IgD-negative memory B cell (primary cell): ENCODE results near the gene KRTAP5-3. TPM values are rescaled to one million over a fixed set of nuclear protein-coding genes. Genes with fewer than 3 reads are reported as not detected.
A peak's percentile ranks its signal among the peaks of the same experiment; 100 is the strongest.
"Not testable (repeated sequence)": the region's sequence is repeated elsewhere in the genome, so short reads cannot be mapped to it uniquely, and the experiment has no call there.

Experiments used
- H3K27ac Mint-ChIP-seq, 3 donors: one replicate each; pipeline ENCODE4 v1.8.0; 2020 to 2022; ENCODE audit warnings: mild to moderate bottlenecking in 3 of 3, mixed read lengths in 3 of 3, moderate library complexity in 1 of 3
- H3K27me3 Mint-ChIP-seq: one replicate; pipeline ENCODE4 v1.8.0; 2021; ENCODE audit warnings: mixed read lengths
- H3K36me3 Mint-ChIP-seq: one replicate; pipeline ENCODE4 v1.8.0; 2020; ENCODE audit warnings: mild to moderate bottlenecking, mixed read lengths
- H3K4me1 Mint-ChIP-seq, 3 donors: one replicate each; pipeline ENCODE4 v1.8.0; 2020 to 2022; ENCODE audit warnings: mixed read lengths in 3 of 3, mild to moderate bottlenecking in 1 of 3
- H3K4me3 Mint-ChIP-seq, 4 donors: one replicate each; pipeline ENCODE4 v1.8.0; 2020 to 2022; ENCODE audit warnings: mild to moderate bottlenecking in 4 of 4, mixed read lengths in 4 of 4, moderate library complexity in 3 of 4
- H3K9me3 Mint-ChIP-seq, 3 donors: one replicate each; pipeline ENCODE4 v1.8.0; 2020 to 2021; ENCODE audit warnings: mixed read lengths in 3 of 3, mild to moderate bottlenecking in 1 of 3
- polyA plus RNA-seq: library from polyadenylated mRNA; unstranded; fragments of 300-500 nt; fragmentation: Illumina TruSeq; gene quantifications from one replicate; pipeline ENCODE4 v1.2.3, GENCODE V29; 2021

Gene KRTAP5-3
- polyA plus RNA-seq, 1 donor from 2014 or later: not detected

DNA sequence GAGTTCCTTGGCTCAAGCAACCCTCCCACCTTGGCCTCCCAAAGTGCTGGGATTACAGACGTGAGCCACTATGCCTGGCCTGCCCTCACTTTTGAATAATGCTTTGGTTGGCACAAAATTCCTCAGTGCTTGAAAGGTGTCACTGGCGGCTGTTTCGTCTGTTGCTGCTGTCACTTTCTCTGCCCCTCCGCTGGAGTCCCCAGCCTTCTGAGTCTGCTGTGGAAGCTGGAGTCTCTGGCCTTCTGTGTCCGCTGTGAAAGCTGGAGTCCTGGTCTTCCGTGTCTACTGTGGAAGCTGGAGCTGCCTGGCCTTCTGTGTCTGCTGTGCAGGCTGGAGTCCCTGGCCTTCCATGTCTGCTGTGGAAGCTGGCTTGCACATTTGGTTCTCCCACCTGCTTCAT is 18.3 kb downstream of the KRTAP5-3 start:
- peak overlapping the region in 2 of 4 donors; percentile 4 to 84 for H3K4me3 Mint-ChIP-seq
- H3K9me3 Mint-ChIP-seq: peaks cover 0 to 3% (median 0%) of the 10 kb centered on the region in 3 donors
- peak overlapping the region in 2 of 3 donors; percentile 38 to 74 for H3K27ac Mint-ChIP-seq
- peaks cover 1% of the 10 kb centered on the region for H3K36me3 Mint-ChIP-seq
- peaks cover 11 to 33% (median 32%) of the 10 kb centered on the region in 3 donors for H3K4me1 Mint-ChIP-seq
- H3K27me3 Mint-ChIP-seq: peaks cover 9% of the 10 kb centered on the region

DNA sequence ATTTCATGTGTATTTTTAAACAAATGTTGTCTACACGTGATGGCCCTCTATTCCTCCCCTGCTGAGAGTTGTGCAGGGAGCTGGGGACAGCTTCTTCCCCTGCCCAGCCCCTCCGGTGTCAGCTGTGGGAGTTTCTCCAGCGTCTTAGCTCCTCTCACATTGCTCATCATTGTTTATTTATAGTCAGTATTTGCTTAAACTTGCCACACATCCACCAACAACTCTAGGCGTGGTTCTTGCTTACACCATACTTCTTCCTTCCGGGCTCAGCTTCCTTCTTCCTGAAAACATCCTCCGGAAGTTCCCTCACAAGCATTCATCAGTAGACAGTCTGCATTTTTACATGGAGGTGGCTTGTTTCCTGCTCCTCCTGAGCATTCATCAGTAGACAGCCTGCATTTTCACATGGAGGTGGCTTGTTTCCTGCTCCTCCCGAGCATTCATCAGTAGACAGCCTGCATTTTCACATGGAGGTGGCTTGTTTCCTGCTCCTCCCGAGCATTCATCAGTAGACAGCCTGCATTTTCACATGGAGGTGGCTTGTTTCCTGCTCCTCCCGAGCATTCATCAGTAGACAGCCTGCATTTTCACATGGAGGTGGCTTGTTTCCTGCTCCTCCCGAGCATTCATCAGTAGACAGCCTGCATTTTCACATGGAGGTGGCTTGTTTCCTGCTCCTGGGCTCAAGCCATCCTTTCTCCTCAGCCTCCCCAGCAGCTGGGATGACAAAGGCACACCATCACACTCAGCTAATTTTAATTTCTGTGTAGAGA is 18.9 kb downstream of the KRTAP5-3 start:
- Mint-ChIP-seq H3K4me1 (peaks cover 11 to 30% (median 30%) of the 10 kb centered on the region in 3 donors), H3K4me3 (peak overlapping the region; percentile 62 to 91 (median 82)), H3K27ac (peak overlapping the region; percentile 77 to 97 (median 79))
- not testable (repeated sequence) for H3K27me3 Mint-ChIP-seq, H3K36me3 Mint-ChIP-seq, H3K9me3 Mint-ChIP-seq

DNA sequence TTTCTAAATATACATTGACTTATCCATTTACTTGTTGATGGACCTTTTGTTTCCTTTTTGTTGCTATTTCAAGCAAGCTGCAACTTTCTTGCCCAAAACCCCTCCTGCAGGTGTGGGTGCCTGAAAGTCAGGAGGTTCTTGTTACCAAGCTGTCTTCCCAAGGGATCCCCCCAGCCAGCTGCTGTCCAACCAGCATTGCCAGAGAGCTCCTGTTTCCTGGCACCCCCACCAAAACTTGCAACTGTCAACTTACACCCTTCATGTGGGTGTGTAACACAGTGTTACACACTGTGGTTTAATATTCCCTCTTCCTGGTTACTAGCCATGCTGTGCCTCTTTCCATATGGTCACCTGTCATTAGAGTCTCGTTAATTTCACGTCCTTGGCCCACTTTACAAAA is 21.6 kb downstream of the KRTAP5-3 start:
- H3K36me3 Mint-ChIP-seq: no peaks in the 10 kb centered on the region
- H3K27me3 Mint-ChIP-seq: peaks cover 17% of the 10 kb centered on the region
- peaks cover 11 to 33% (median 32%) of the 10 kb centered on the region in 3 donors for H3K4me1 Mint-ChIP-seq
- peaks cover 0 to 5% (median 0%) of the 10 kb centered on the region in 3 donors for H3K9me3 Mint-ChIP-seq
- peak overlapping the region in 2 of 4 donors; percentile 55 to 72 for H3K4me3 Mint-ChIP-seq
- peak overlapping the region in 2 of 3 donors; percentile 53 to 65 for H3K27ac Mint-ChIP-seq

DNA sequence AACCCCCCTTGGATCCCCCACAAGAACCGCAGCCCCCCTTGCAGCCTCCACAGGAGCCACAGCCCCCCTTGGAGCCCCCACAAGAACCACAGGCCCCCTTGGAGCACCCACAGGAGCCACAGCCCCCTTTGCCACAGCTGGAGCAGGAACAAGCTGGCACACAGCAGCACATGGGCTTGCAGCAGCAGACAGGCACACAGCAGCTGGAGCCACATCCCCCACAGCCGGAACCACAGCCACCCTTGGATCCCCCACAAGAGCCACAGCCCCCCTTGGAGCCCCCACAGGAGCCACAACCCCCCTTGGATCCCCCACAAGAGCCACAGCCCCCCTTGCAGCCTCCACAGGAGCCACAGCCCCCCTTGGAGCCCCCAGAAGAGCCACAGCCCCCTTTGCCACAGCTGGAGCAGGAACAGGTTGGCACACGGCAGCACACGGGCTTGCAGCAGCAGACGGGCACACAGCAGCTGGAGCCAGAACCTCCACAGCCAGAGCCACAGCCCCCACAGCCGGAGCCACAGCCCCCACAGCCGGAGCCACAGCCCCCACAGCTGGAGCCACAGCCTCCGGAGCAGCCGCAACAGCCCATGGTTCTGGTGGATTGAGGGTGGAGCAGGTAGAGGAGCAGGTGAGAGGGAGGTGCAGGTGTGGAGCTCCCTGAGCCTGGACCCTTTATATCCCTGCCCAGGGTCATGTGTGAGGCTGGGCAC is 23.4 kb downstream of the KRTAP5-3 start, which contains the start of gene KRTAP5-1:
KRTAP5-1 (minus strand) TSS at position 623 of the 710 bp plus-strand sequence; CDS start at position 589, 34 bp downstream.
- Mint-ChIP-seq H3K4me3 (peak within 1 kb of the TSS in 2 of 4 donors; percentile 32 to 80), H3K27ac (peak within 1 kb of the TSS in 2 of 3 donors; percentile 39 to 44), H3K27me3 (peaks cover 14% of the 10 kb centered on the region), H3K4me1 (peaks cover 11 to 32% (median 32%) of the 10 kb centered on the region in 3 donors)
- not testable (repeated sequence) for H3K36me3 Mint-ChIP-seq, H3K9me3 Mint-ChIP-seq

DNA sequence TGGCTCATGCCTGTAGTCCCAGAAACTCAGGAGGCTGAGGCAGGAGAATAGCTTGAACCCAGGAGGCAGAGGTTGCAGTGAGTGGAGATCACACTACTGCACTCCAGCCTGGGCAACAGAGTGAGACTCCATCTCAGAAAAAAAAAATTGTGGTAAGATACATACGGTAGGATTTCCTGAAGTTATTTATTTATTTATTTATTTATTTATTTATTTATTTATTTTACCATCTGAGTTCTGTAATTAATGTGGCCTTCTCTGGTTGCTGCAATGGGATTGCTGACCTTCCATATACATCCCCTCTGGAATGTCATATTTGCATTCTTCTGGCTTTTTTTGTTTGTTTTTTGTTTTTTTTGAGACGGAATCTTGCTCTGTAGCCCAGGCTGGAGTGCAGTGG is 25.4 kb downstream of the KRTAP5-3 start:
- not testable (repeated sequence) for H3K36me3 Mint-ChIP-seq, H3K9me3 Mint-ChIP-seq

DNA sequence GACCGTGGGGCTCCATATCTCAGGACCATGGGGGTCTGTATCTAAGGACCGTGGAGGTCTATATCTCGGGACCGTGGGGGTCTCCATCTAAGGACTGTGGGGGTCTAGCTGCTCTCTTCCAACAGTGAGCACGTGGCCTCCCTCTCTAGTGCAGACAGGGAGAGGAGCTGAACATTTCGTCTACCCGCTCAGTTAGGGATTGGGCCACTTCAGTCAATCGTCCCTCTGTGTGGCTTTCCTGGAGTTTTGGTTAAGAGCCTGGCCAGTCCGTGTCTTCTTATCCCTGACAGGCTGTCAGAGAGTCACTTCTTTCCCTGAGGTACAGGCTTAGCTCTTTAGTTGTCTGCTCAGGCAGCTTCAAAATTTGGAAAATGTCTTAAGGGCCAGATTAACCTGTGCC is 26.3 kb downstream of the KRTAP5-3 start:
- Mint-ChIP-seq H3K9me3 (peaks cover 4 to 6% (median 5%) of the 10 kb centered on the region in 3 donors), H3K4me1 (peaks cover 4 to 20% (median 17%) of the 10 kb centered on the region in 3 donors), H3K4me3 (no peak overlapping the region), H3K27ac (no peak overlapping the region), H3K36me3 (peaks cover 9% of the 10 kb centered on the region), H3K27me3 (peaks cover 9% of the 10 kb centered on the region)

More for the DNA sequence above, 25.4 kb downstream of the KRTAP5-3 start:
- not testable (repeated sequence) for H3K4me3 Mint-ChIP-seq, H3K27ac Mint-ChIP-seq, H3K27me3 Mint-ChIP-seq
- H3K4me1 Mint-ChIP-seq: peaks cover 4 to 23% (median 19%) of the 10 kb centered on the region in 3 donors

DNA sequence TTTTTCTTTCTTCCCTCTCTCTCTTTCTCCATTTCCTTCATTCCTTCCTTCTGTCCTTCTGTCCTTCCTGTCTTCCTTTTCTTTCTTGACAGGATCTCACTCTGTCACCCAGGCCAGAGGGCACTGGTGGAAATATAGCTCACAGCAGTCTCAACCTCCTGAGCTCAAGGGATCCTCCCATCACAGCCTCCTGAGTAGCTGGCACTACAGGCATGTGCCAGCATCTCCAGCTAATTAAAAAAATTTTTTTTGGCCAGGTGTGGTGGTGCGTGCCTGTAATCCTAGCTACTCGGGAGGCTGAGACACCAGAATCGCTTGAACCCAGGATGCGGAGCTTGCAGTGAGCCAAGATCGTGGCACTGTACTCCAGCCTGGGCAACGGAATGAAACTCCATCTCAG is 31.4 kb downstream of the KRTAP5-3 start:
- Mint-ChIP-seq H3K27me3 (peaks cover 2% of the 10 kb centered on the region), H3K9me3 (peaks cover 4 to 5% (median 4%) of the 10 kb centered on the region in 3 donors), H3K4me1 (peaks cover 0 to 4% (median 2%) of the 10 kb centered on the region in 3 donors), H3K27ac (no peak overlapping the region), H3K36me3 (peaks cover 9% of the 10 kb centered on the region), H3K4me3 (peak overlapping the region in 2 of 4 donors; percentile 7 to 17)

DNA sequence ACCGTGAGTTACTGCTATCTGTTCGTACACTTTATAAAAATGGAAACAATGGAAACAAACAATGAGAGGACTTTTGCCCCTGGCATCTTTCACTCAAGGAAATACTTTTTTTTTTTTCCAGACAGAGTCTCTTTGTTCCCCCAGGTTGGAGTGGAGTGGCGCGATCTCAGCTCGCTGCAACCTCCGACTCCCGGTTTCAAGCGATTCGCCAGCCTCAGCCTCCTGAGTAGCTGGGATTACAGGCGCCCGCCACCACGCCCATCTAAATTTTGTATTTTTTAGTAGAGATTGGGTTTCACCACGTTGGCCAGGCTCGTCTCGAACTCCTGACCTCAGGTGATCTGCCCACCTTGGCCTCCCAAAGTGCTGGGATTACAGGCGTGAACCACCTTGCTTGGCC is 32.5 kb downstream of the KRTAP5-3 start:
- peak overlapping the region in 1 of 3 donors; percentile 88 for H3K27ac Mint-ChIP-seq
- not testable (repeated sequence) for H3K9me3 Mint-ChIP-seq, H3K27me3 Mint-ChIP-seq, H3K36me3 Mint-ChIP-seq, H3K4me1 Mint-ChIP-seq
- H3K4me3 Mint-ChIP-seq: peak overlapping the region in 3 of 4 donors; percentile 67 to 99 (median 82)

DNA sequence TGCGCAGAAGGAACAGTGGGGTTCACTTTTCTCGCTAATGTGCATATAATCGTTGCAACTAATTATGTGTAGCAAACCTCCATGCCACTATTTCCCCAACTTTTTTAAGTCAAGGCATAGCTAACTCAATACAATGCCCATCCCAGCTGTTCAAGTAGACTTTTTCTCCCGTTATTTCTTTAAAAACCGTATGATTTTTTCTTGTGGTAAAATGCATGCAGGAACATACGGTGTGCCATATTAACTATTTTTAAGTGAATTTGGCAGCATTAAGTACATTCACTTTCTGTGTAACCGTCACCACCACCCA is 33.4 kb downstream of the KRTAP5-3 start:
- H3K36me3 Mint-ChIP-seq: peaks cover 9% of the 10 kb centered on the region
- peak overlapping the region; percentile 52 to 99 (median 64) for H3K4me3 Mint-ChIP-seq
- H3K4me1 Mint-ChIP-seq: peaks cover 0 to 2% (median 1%) of the 10 kb centered on the region in 3 donors
- H3K9me3 Mint-ChIP-seq: peaks cover 4 to 5% (median 4%) of the 10 kb centered on the region in 3 donors
- H3K27me3 Mint-ChIP-seq: peaks cover 5% of the 10 kb centered on the region
- peak overlapping the region in 1 of 3 donors; percentile 88 for H3K27ac Mint-ChIP-seq

DNA sequence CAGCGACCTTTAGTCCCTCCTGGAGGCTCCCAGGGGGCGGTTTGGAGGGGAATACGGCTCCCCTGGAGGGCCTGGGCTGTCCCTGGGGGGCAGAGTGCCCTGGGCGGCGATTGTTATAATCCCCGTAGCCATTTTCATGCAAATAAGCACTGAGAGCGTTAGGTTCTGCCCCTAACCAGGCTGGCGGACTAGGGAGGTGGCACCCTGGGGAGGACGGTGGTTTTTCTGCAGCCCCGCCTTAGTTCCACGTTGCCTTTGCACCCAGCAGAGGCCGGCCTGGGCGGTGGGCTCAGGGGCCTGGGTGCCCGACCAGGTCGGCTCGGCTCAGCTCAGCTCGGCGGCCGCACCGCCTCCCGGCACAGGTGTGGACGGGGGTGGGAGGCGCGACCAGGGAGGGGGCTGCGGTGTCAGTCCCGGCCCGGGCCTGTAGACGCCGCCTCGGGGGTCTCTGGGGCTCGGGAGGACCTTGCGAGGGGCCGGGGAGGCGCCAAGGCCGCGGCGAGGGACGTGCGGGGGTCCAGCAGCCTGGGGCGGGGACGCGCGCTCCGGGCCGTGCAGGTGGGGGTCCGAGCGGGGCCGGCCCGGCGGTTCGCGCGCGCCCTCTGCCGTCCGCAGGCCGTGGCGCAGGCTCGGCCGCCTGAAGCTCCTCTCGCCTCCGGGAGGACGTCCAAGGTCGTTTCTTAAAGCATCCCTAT is 33.9 kb downstream of the KRTAP5-3 start:
- Mint-ChIP-seq H3K9me3 (peaks cover 4 to 5% (median 4%) of the 10 kb centered on the region in 3 donors), H3K27me3 (peaks cover 5% of the 10 kb centered on the region), H3K36me3 (peaks cover 9% of the 10 kb centered on the region), H3K27ac (peak overlapping the region; percentile 92 to 100 (median 97)), H3K4me1 (peaks cover 0 to 5% (median 1%) of the 10 kb centered on the region in 3 donors), H3K4me3 (peak overlapping the region; percentile 85 to 99 (median 95))

DNA sequence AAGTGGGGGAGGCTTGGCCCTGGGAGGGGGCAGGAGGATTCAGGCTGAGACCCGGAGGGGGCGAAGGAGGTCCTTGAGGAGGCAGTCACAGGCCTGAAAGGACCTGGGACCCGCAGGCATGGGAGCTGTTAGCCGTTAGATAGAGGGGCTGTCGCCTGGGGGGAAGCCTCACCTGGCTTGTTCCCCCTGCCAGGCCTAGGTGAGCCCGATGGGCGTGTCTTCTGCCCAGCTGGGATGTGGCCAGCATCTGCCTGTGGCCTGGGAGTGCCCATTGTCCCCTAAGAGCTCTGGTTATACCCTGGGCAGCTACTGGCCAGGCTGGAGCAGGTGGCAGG is 34.4 kb downstream of the KRTAP5-3 start:
- peaks cover 4 to 5% (median 4%) of the 10 kb centered on the region in 3 donors for H3K9me3 Mint-ChIP-seq
- peaks cover 0 to 8% (median 1%) of the 10 kb centered on the region in 3 donors for H3K4me1 Mint-ChIP-seq
- peaks cover 10% of the 10 kb centered on the region for H3K27me3 Mint-ChIP-seq
- peak overlapping the region; percentile 92 to 100 (median 97) for H3K27ac Mint-ChIP-seq
- peaks cover 5% of the 10 kb centered on the region for H3K36me3 Mint-ChIP-seq
- peak overlapping the region; percentile 85 to 99 (median 95) for H3K4me3 Mint-ChIP-seq

DNA sequence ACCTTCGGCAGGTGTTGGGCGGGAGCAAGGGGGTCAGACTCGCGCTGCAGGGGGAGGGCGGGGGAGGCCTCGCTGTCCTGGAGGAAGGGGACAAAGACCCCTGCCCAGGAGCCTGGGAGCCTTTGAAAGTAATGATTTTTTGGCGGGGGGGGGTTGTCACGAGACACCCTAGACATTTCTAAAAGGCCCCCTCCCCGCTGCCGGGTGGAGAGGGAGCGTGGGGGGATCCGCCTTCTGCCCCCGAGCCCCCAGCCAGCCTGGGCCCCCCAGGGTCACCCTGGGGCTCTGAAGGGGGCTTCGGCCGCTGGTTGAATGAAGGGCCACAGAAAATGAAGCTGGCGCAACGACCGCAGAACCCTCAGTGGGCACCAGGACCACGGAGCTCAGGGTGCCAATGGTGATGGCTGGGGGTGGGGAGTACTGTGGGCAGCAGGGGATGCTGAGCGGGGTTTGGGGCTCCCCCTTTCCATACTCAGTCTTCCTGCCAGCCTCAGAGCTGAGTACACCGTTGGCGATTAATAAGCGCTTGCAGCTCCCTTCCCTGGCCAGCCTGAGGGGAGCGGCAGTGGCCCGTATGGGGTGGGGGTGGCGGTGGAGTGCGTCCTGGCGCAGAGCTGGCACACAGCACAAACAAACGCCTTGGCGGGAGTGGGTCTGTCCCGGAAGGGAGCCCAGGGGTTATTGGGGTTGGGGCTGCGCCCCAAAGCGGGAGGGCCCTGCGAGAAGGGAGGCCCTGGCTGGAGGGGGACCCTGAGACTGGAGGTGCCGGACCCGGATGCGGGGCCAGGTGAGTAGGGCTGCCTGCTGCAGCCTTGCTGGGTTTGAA is 35.0 kb downstream of the KRTAP5-3 start:
- H3K36me3 Mint-ChIP-seq: peaks cover 2% of the 10 kb centered on the region
- H3K9me3 Mint-ChIP-seq: peaks cover 2 to 3% (median 2%) of the 10 kb centered on the region in 3 donors
- peaks cover 0 to 8% (median 1%) of the 10 kb centered on the region in 3 donors for H3K4me1 Mint-ChIP-seq
- peaks cover 10% of the 10 kb centered on the region for H3K27me3 Mint-ChIP-seq
- H3K27ac Mint-ChIP-seq: peak overlapping the region; percentile 92 to 100 (median 97)
- peak overlapping the region; percentile 85 to 99 (median 95) for H3K4me3 Mint-ChIP-seq

DNA sequence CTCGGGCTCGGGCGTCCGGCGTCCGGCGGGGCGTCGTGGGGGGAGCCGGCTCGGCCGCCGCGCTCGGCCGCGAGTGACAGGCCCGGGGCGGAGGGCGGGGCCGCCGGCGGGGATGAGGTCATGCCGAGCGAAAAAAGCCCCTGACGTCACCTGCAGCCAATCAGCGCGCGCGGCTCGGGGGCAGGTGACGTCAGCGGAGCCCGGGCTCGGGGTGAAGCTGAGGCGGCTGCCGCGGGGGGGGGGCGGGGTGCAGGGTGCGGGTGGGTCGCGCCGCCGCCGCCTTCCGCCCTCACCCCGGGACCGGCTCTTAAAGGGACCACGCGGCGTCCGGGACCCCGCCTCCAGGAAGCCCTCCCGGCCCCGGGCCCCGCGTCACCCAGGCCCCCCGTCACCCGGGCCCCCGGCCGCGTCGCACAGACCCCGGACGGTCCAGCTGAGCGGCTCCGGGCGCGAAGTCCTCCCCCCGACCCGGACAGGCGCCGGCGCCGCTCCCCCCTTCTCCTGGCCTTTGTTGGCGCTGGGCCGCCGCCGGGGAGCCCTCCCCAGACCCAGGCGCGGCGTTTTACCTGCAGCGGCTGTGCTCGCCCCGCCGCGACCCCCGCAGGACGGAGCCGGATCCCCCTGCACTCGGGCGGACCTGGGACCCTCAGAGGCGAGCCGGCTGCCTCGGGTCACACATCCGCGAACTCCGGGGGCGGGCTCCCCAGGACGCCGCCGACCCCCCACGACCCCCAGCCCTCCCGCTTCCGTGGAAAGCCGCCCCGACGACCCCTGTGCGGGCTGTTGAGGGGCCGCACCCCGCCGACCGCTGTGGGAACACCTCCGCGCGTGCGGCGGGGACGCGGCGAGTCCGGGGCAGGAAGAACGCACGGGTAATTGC is 35.8 kb downstream of the KRTAP5-3 start, which contains the start of gene DUSP8:
DUSP8 (minus strand) TSS at position 75 of the 880 bp plus-strand sequence. CDS start 6,445 bp downstream, outside the sequence.
- no peaks in the 10 kb centered on the region for H3K9me3 Mint-ChIP-seq
- H3K27ac Mint-ChIP-seq: peak within 1 kb of the TSS; percentile 92 to 100 (median 97)
- peak within 1 kb of the TSS; percentile 85 to 99 (median 95) for H3K4me3 Mint-ChIP-seq
- no peaks in the 10 kb centered on the region for H3K36me3 Mint-ChIP-seq
- H3K4me1 Mint-ChIP-seq: peaks cover 0 to 8% (median 2%) of the 10 kb centered on the region in 3 donors
- peaks cover 10% of the 10 kb centered on the region for H3K27me3 Mint-ChIP-seq
